NCI-H2196 treated with DMSO at 0.1 percent for 48 hours (cell line): Measurements from ENCODE around the gene CKAP5.

Experiments
- DNase-seq: peaks from one replicate; lab custom pipeline; 2025; ENCODE audit not compliant: unreplicated experiment; lab: John Stamatoyannopoulos, UW

The CKAP5 gene

DNA sequence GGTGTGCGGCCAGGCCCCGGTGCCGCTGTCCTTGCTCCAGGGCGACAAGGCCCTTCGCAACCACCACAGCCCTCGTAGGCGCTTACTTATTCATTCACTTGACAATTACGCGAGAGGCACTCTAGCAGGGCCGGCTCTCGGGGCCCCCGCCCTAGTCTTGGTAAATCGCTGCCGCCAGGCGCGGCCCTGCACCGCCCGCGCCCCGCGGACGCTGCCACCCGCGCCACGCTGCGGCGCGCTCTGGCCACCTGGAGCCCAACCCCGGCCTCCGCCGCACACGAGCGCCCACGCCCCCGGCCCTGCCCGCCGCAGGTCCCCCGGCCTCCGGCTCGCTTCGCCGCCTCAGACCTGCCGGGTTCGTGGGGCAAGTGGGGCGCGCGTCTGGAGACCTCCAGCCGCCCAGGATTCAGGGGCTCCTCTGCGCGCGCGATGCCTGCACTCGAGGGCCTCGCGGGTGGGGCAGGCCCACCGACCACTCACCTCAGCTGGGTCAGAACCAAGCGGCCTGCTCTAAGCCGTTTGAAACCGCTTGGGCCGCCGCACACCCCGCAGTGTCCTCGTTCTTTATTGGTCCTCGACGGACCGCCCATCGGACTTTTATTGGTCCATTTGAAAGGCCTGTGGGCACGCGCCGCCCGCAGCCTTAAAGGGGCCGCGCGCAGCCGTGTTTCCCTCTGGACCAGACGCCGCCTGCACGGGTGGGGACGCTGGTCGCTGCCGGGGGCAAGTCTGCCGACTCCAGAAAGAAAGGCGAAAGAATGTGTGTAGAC lies at the start of gene CKAP5:
CKAP5 (minus strand) TSS at position 541 of the 770 bp plus-strand sequence. CDS start 25,049 bp downstream, outside the sequence.
- peak; percentile 83 for DNase-seq

DNA sequence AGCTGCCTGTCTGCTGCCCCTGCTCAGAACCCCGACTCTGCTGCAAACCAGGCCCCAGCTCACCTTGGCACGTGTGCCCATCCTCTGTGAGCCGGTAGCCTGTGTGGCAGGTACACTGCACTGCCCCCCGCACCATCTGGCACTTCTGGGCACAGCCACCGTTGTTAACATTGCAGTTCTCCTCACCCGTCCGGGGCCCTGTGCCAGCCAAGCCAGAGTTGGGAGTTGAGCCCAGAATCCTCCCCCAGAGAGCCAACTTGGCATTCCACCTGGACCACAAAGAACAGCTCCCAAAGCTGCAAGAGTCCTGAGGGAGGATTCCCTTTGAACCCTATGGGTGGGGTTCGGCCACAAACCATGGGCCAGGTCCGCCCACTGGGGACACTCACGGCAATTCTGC lies 49.7 kb upstream of the CKAP5 start:
- peak; percentile 62 for DNase-seq

DNA sequence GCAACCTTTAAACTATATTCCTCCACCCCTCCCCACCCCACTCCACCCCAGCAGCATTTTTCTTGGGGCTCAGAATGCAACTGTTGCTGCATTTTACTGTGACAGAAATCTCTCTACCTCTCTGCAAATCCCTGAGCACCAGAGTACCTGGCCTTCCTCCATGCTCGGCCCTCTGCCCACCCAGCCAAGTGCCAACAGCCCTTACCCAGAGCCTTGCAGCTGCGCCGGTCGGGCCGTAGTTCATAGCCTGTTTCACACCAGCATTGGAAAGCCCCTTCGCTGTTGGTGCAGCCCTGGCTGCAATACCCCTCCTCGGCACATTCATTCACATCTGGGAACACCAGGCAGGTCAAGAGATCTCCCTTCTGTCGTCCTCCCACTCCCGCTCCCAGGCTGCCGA lies 48.9 kb upstream of the CKAP5 start:
- DNase-seq: no peak

DNA sequence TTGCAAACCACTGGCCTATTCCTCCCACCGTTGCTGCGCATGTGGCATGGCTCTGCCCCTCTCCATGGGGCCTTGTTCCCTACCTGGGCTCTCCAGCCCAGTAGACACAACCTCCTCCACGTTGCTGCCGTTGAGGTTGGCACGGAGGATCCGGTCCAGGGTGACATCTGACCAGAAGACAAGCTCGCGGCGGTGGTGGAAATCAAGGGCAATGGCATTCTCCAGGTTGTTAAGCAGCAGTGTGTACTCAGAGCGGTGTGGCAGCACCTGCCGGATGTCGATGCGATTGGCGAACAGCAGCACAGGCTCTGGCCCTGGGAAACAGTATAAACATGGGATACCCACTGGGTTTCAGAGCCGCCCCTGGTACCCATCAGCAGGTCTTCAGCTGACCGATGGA lies 48.4 kb upstream of the CKAP5 start:
- no peak for DNase-seq

DNA sequence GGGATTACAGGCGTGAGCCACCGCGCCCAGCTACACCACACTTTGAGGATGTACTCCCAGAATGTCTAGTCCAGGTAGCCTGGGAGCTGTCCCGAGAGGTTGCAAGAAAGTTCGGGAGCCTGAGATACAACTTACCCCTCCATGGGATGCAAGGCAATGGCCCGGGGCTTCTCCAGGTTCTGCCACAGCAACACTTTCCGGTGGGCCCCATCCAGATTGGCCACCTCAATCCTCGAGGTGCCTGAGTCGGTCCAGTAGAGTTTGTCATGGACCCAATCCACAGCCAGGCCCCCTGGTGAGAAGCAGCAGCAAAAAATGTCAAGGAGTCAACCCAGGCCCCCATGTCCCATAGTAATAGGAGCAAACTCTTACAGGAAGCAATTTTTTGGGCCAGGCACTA lies 46.8 kb upstream of the CKAP5 start:
- DNase-seq: no peak

- no peak for DNase-seq
Measured at GRCh38 chr11:46892109-46892508, 46.0 kb upstream of the CKAP5 start.

DNA sequence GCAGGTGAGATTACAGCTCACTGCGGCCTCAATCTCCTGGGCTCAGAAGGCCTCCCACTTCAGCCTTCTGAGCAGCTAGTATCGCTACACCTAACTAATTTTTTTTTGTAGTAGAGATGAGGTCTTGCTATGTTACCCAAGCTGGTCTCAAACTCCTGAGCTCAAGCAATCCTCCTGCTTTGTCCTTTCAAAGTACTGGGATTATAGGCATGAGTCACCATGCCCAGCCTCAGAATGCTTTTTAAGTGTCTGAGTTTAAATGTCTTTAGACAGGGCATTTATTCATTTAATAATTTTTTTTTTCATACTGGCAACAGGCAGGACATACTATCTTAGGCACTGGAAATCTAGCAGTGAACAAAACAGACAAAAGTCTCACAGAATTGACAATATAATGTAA lies 44.6 kb upstream of the CKAP5 start:
- DNase-seq: no peak

GRCh38 chr11:46889689-46890475 lies 43.8 kb upstream of the CKAP5 start:
- peak; percentile 70 for DNase-seq

DNA sequence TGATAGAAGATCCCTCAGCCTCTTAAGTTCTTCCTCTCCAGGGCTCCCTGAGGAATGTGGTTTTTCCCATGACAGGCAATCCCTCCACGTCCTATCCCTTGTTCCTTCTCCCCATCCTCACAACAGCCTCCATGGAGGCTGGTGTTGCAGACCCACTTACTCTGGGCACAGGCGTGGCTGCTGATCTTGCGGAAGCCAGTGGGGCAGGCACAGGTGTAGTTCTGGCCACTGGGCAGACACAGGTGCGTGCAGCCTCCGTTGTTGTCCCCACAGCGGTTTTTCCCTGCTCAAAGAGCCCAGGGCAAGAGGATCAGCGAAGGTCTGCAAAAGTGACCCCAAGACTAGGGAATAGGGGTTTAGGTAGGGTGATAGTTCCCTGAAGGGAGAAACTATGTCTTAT lies 43.2 kb upstream of the CKAP5 start:
- no peak for DNase-seq

GRCh38 chr11:46888636-46889035 lies 42.6 kb upstream of the CKAP5 start:
- DNase-seq: no peak

GRCh38 chr11:46886211-46886610 lies 40.1 kb upstream of the CKAP5 start:
- no peak for DNase-seq

- no peak for DNase-seq
Measured at GRCh38 chr11:46879056-46879585, 33.0 kb upstream of the CKAP5 start.

DNA sequence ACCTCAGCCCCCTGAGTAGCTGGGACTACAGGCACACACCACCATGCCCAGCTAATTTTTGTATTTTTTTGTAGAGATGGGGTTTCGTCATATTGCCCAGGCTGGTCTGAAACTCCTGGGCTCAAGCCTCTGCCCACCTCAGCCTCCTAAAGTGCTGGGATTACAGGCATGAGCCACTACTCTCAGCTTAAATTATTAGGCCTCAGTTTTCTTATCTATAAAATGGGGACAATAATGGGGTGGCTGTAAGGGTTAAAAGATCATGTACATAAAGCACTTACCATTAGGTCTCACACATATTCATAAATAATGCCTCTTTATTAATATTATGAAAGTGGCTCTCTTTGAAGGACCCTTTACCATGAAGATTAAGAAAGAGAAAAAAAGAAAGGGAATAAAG lies 31.5 kb upstream of the CKAP5 start:
- no peak for DNase-seq

DNA sequence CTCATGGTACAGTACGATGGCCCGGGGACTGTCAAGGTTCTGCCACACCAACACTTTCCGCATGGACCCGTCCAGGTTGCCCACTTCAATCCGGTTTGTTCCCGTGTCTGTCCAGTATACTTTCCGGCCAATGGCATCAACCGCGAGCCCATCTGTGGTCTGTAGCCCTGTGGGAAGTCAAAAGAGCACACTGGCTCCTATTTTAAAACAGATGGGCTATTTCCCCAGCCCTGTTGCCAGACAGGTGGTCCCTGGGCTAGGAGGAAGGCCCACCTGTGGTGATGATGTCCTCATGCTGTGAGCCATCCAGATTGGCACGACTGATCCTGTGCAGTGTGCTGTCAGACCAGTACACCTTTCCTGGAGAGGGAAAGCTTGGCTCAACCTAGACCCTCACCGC lies 30.4 kb upstream of the CKAP5 start:
- DNase-seq: no peak

DNA sequence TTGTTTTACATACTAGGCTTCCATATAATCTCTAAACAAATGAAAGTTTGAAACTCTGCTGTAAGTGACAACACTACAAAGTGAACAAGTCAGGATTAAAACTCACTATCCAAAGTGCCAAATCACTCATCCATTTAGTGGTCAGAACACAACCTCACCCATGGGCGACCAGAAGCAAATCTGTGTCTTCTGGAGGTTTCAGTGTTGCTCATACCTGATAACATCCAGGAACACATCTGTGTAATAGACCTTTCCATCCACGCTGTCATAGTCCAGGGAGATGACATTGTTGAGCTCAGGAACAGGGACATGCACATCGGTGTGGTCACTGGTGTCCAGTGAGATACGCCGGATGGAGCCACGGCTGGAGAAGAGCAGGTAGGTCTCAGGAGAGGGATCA lies 28.5 kb upstream of the CKAP5 start:
- no peak for DNase-seq

GRCh38 chr11:46868912-46869311 lies 22.8 kb upstream of the CKAP5 start:
- no peak for DNase-seq

- no peak for DNase-seq
Measured at GRCh38 chr11:46865340-46865739, 19.3 kb upstream of the CKAP5 start.

- no peak for DNase-seq
Measured at GRCh38 chr11:46860218-46860617, 14.1 kb upstream of the CKAP5 start.

GRCh38 chr11:46858920-46859546 lies 13.0 kb upstream of the CKAP5 start:
- DNase-seq: no peak

GRCh38 chr11:46857666-46858065 lies 11.6 kb upstream of the CKAP5 start:
- DNase-seq: no peak

- DNase-seq: no peak
Measured at GRCh38 chr11:46856605-46857343, 10.7 kb upstream of the CKAP5 start.
